DMS 273 treated with DMSO at 0.1 percent for 48 hours (cell line): ENCODE results near the gene MUC22.
"Not testable (repeated sequence)": the region's sequence is repeated elsewhere in the genome, so short reads cannot be mapped to it uniquely, and the experiment has no call there.

ENCODE experiments used
- DNase-seq: peaks from one replicate; lab custom pipeline; 2025; lab: John Stamatoyannopoulos, UW

The MUC22 gene

DNA sequence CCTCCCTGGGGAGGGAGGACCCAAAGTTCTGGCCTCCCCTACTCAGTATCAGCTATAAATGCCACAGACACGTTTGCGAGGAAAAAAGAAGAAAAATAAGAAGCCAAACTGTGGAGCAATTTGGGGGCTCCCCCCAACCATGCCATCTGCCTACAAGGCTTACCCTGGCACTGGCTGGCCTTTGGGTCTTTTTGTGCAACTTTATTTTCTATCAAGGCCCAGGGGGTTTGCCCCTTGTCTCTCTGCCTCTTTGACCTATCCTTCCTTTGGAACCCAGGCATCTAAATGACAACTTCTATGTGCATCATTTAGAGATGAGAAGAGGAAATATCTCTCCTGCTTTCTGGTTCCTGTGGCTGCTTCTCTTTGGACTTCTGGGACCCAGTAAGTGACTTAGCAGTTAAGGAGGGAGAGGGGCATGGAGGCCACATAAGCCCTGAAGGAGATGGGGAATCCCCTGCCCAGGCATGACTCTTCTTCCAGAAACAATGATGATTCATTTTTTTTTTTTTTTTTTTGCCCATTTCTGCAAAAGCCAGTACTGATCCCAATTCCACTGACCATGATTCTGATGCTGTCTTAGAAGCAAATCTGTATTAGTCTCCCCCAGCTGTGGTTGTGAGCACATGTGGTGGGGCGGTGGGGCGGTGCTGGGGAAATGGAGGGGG lies at the start of gene MUC22:
Gene MUC22 (plus strand): TSS at position 82 of the 668 bp plus-strand sequence. CDS start 233 bp downstream, at position 315.
- no peak for DNase-seq

DNA sequence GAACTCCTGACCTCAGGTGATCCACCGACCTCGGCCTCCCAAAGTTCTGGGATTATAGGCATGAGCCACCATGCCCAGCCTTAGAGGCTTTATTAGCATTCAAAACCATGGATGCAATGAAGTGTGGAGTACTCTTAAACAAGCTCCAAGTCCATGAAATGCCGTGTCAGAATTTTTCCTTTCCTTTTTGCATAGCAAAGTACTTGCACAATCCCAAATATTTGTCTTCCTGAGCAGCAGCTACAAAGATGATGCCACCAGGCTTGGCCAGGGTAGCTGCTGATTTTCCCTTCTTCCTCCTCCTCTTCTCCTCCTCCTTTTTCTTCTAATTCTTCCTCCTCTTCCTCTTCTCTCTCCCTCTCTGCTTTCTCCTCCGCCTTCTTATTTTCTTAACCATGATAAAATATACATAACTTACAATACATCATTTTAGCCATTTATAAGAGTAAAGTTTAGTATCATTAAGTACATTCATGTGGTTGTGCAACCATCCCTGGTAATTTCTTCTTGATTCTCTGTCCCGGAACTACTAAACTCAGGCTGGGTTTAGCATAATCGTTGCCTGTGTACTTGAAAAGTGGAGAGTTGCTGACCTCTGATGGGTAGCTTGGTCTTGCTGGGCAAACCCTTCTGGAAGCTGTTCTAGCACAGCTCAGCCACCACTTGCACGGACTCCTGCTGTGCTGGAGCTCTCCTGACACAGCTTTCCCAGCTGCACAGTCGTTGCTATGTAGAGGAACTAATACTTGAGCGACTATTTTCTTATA lies 49.2 kb upstream of the MUC22 start:
- DNase-seq: no peak

DNA sequence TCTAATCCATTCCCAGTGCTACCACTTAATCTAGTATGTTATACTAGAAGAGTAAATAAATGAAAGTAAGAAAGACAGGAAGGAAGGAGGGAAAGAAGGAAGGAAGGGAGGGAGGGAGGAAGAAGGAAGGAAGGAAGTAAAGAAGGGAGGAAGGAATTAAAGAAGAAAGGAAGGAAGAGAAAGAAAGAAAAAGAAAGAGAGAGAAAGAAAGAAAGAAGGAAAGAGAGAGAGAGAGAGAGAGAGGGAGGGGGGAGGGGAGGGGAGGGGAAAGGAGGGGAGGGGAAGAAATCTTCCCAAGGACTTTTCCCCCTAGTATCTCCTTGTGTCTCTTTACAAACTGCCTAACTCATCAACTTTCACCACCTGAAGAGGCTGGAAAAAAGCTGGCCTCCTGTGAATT lies 47.6 kb upstream of the MUC22 start:
- DNase-seq: no peak

- DNase-seq: no peak
Measured at GRCh38 chr6:30963641-30964040, 46.6 kb upstream of the MUC22 start.

GRCh38 chr6:30964075-30964474 lies 46.2 kb upstream of the MUC22 start:
- DNase-seq: no peak

GRCh38 chr6:30965140-30965601 lies 45.1 kb upstream of the MUC22 start:
- no peak for DNase-seq

- no peak for DNase-seq
Measured at GRCh38 chr6:30966154-30966553, 44.1 kb upstream of the MUC22 start.

DNA sequence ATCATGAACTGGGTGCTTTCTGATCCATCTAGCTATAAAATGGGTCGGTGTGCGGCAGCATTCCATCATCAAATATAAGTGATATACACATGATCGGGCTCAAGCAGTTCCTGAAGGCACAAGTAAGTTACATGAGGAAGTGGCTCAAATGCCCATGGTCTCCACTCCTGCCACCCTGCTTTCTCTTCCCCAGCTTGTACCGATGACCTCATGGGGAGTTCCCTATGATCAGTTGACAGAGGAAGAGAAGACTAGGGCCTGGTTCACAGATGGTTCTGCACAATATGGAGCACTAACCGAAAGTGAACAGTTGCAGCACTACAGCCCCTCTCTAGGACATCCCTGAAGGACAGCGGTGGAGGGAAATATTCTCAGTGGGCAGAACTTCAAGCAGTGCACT lies 41.1 kb upstream of the MUC22 start:
- DNase-seq: not testable (repeated sequence)

DNA sequence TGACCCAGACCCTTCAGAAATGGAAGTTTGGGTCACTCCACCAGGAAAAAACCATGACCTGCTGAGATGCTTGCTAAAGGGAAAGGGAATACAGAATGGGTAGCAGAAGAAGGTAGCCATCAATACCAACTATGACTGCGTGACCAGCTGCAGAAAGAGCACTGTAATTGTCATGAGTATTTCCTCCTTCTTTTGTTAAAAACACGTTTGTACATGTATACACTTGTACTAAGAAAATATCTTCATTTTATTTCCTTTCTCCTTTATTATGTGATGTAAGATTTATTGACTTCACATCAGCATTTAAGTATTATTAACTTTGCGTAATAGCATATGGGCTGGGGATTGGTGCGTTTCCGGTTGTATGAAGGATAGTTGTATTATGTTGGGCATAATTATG lies 39.3 kb upstream of the MUC22 start:
- DNase-seq: no peak

- no peak for DNase-seq
Measured at GRCh38 chr6:30972816-30973215, 37.5 kb upstream of the MUC22 start.

- no peak for DNase-seq
Measured at GRCh38 chr6:30974490-30975252, 35.6 kb upstream of the MUC22 start.

GRCh38 chr6:30979141-30979540 lies 31.1 kb upstream of the MUC22 start:
- no peak for DNase-seq

- DNase-seq: no peak
Measured at GRCh38 chr6:30979690-30980089, 30.6 kb upstream of the MUC22 start.

- DNase-seq: no peak
Measured at GRCh38 chr6:30981942-30982772, 28.1 kb upstream of the MUC22 start.

GRCh38 chr6:30983439-30983838 lies 26.8 kb upstream of the MUC22 start, which contains the start of gene MUC21:
TSS of gene MUC21 (plus strand) at chr6:30983718. CDS start at chr6:30983959, 241 bp downstream.
- DNase-seq: no peak

DNA sequence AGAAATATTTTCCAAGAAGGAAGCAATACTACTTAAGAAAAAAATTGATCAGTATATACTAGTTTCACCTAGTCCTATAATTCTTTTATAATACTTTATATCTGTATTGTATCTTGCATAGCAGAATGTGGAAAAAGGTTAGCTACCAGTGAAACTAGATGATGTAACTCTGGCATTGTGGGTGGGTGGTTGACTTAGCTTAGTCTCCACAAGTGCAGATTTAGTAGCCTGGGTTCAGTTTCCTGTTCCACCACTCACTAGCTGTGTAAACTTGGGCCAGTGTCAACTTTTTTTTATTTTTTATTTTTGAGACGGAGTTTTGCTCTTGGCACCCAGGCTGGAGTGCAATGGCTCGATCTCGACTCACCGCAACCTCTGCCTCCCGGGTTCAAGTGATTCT lies 24.8 kb upstream of the MUC22 start:
- no peak for DNase-seq

GRCh38 chr6:30987304-30987703 lies 23.0 kb upstream of the MUC22 start:
- no peak for DNase-seq

DNA sequence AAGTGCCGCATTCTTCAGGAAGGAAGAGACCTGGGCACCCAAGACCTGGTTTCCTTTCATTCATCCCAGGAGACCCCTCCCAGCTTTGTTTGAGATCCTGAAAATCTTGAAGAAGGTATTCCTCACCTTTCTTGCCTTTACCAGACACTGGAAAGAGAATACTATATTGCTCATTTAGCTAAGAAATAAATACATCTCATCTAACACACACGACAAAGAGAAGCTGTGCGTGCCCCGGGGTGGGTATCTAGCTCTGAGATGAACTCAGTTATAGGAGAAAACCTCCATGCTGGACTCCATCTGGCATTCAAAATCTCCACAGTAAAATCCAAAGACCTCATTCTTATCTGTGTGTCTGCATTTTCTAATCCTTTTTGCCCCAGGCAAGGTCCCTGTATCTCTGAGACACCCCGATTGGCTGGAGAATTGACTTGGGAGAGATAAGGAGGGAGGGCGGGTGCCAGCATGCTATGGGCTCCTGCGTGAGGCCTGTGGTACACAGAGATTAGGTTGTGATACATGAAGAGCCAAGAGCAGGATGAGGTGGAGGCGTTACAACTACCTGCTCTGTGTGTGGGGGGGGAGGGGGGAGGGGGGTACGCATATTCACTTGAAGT lies 22.0 kb upstream of the MUC22 start:
- DNase-seq: no peak

- no peak for DNase-seq
Measured at GRCh38 chr6:30990422-30991086, 19.7 kb upstream of the MUC22 start.

- no peak for DNase-seq
Measured at GRCh38 chr6:30991891-30992290, 18.4 kb upstream of the MUC22 start.

- DNase-seq: no peak
Measured at GRCh38 chr6:30997301-30997700, 13.0 kb upstream of the MUC22 start.
